Measurements from ENCODE around the gene BASP1.
"Not testable (repeated sequence)": the region's sequence is repeated elsewhere in the genome, so short reads cannot be mapped to it uniquely, and the experiment has no call there.

BASP1 gene

DNA sequence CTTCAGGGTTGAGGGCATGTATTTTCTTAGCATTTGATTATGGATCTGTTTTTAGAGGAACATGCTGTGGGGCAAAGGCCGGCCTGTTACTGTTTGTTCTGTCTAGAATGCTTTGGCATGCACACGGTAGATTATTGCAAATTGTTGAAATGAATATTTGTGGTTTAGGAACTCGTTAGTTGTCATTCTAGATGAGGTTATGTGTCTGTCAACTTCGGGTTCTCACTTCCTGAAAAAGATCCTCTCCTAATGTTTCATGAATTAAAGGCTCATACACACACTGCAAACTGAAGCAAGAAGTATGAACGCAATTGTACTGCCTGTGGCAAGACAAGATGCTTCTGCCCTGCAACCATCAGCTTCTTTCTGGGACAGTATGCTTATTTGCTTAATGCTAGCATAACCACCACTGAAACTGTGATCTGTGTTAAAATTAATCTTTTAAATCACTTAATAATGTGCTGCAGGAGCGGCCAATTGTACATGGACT is 99.6 kb downstream of the BASP1 start:
- peak; percentile 87 for DNase-seq (ENCODE audit: low read depth)
- no peak for TF ChIP-seq MAX (IDR thresholded peaks at IDR 0.05; ENCODE audit: low read depth, low read length)
- peak; percentile 14 for TF ChIP-seq MYC (IDR thresholded peaks at IDR 0.05; ENCODE audit: low read depth, low read length)
- H3K4me3 ChIP-seq (ENCODE audit: low read depth, low read length) = peak overlapping the region; percentile 38

DNA sequence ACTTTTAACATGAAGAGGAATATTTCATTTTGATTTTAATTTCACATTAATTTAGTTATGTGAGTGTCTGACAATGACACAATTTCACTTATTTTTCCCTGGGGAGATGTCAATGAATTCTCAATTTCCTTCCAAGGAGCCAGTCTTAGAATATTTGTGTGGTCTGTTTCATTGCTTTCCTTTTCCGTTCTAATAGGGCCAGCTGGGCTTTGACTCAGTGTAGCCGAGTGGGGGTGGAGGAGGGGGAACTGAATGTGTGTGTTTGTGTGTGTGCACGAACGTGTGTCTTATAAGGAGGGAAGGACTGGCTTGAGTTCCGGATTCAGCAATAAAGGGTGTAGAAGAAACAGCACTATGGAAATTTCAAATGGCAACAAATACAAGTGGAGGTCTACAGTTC is 100.0 kb downstream of the BASP1 start:
- TF ChIP-seq, protein P1, sequence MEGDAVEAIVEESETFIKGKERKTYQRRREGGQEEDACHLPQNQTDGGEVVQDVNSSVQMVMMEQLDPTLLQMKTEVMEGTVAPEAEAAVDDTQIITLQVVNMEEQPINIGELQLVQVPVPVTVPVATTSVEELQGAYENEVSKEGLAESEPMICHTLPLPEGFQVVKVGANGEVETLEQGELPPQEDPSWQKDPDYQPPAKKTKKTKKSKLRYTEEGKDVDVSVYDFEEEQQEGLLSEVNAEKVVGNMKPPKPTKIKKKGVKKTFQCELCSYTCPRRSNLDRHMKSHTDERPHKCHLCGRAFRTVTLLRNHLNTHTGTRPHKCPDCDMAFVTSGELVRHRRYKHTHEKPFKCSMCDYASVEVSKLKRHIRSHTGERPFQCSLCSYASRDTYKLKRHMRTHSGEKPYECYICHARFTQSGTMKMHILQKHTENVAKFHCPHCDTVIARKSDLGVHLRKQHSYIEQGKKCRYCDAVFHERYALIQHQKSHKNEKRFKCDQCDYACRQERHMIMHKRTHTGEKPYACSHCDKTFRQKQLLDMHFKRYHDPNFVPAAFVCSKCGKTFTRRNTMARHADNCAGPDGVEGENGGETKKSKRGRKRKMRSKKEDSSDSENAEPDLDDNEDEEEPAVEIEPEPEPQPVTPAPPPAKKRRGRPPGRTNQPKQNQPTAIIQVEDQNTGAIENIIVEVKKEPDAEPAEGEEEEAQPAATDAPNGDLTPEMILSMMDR (IDR thresholded peaks at IDR 0.05; ENCODE audit: low read depth, low read length) = no peak
- peak; percentile 47; the same call in 1 of the 2 replicates for TF ChIP-seq MAX (IDR thresholded peaks at IDR 0.05; ENCODE audit: low read depth, low read length)
- no peak for TF ChIP-seq POLR2A (IDR thresholded peaks at IDR 0.05; ENCODE audit: extremely low read depth, insufficient read length)
- TF ChIP-seq MYC (IDR thresholded peaks at IDR 0.05; ENCODE audit: low read depth, low read length) = peak; percentile 71
- DNase-seq (ENCODE audit: low read depth) = peak; percentile 90
- H3K4me3 ChIP-seq (ENCODE audit: low read depth, low read length) = peak overlapping the region; percentile 38

GRCh38 chr5:17319095-17319494 is 101.7 kb downstream of the BASP1 start:
- not testable (repeated sequence) for H3K4me3 ChIP-seq (ENCODE audit: low read depth, low read length); DNase-seq (ENCODE audit: low read depth)

DNA sequence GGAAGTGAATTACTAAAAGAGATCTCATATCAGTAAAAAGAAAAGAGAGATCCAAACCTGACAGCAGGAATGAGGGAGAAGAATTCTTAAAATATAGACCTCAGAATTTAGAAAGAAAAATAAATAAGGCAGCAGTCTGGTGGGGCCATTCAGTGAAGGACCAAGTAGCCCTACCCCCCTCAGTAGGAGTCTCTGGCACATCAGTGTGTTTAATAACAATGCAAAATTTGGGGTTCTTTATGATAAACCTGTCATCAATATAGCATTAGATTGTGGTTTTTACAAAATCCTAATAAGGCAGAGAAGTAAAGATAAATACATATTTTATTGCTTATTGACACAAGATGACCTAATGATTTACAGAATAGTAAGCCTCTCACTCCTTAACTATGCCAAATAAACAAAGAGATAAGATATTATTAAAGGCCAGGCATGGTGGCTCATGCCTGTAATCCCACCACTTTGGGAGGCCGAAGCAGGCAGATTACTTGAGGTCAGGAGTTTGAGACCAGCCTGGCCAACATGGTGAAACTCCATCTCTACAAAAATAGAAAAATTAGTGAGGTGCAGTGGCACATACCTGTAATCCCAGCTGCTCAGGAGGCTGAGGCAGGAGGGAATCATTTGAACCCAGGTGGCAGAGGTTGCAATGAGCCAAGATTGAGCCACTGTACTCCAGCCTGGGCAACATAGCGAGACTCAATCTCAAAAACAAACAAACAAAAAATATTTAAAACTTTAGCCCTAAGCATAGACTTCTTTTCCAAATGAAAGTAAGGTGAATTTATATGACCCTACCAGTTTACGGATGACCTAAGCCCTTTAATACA is 108.6 kb downstream of the BASP1 start:
- H3K4me3 ChIP-seq (ENCODE audit: low read depth, low read length) = no peak overlapping the region
- TF ChIP-seq MAX (IDR thresholded peaks at IDR 0.05; ENCODE audit: low read depth, low read length) (no peak), POLR2A (IDR thresholded peaks at IDR 0.05; ENCODE audit: extremely low read depth, insufficient read length) (no peak), MYC (IDR thresholded peaks at IDR 0.05; ENCODE audit: low read depth, low read length) (no peak)
- TF ChIP-seq, protein P1 (IDR thresholded peaks at IDR 0.05; ENCODE audit: low read depth, low read length) = no peak

More for the DNA sequence above, 108.6 kb downstream of the BASP1 start:
- no peak for DNase-seq (ENCODE audit: low read depth)
